B cell (primary cell): ENCODE results near the gene MGMT. TPM values are rescaled to one million over a fixed set of nuclear protein-coding genes. Genes with fewer than 3 reads are reported as not detected.

Experiments used
- ATAC-seq: fragments of 200-7000 bp; cut with Tn5 transposase; one replicate; pipeline ENCODE4 v1.10.0; 2021; ENCODE audit warnings: low read depth, mild to moderate bottlenecking, moderate number of reproducible peaks, moderate library complexity
- CTCF ChIA-PET: fragments of 350-600 bp; sonication (Branson Sonifier 250); formaldehyde crosslinking; loops from one replicate; lab custom pipeline; 2021; ENCODE audit warnings: antibody characterized with exemption, inconsistent platforms; lab: Charles Lee
- POLR2A ChIA-PET: fragments of 350-600 bp; sonication (Branson Sonifier 250); formaldehyde crosslinking; loops from one replicate; lab custom pipeline; 2021; ENCODE audit warnings: antibody characterized with exemption; lab: Charles Lee
- DNase-seq: peaks from one replicate; pipeline ENCODE4 v3.0.0; 2013
- H2AFZ ChIP-seq: 2 replicates; pipeline ENCODE4 v1.6.1; 2012; ENCODE audit warnings: mild to moderate bottlenecking, low read depth, low read length; ENCODE audit not compliant: insufficient read depth, poor library complexity, severe bottlenecking
- H3K27ac ChIP-seq, 2 donors: 1 replicate in 1 of 2; 2 replicates in 1 of 2; pipeline ENCODE4 v1.5.1; 2012 to 2013; ENCODE audit warnings: low read length in 2 of 2, mild to moderate bottlenecking in 2 of 2, moderate library complexity in 1 of 2
- H3K27me3 ChIP-seq, 4 experiments: fragments of 200-600 bp in 1 of 4; sonication (generic) in 1 of 4; replicated peaks in 1 of 4; 1 replicate in 2 of 4; 2 replicates in 2 of 4; pipeline versions ENCODE4 v1.6.1 to v1.7.0; 2013 to 2016; ENCODE audit warnings: low read length in 3 of 4, mild to moderate bottlenecking in 2 of 4, mixed read lengths in 1 of 4, moderate library complexity in 1 of 4; ENCODE audit not compliant: insufficient read depth in 4 of 4, control insufficient read depth in 3 of 4; ENCODE audit errors: control extremely low read depth in 1 of 4
- H3K36me3 ChIP-seq, 2 experiments: replicated peaks in 1 of 2; 1 replicate in 1 of 2; 2 replicates in 1 of 2; pipeline versions ENCODE4 v1.6.1 to v1.7.1; 2013; ENCODE audit warnings: low read length in 1 of 2; ENCODE audit not compliant: insufficient read depth in 2 of 2, control insufficient read depth in 1 of 2; ENCODE audit errors: control extremely low read depth in 1 of 2, extremely low read depth in 1 of 2
- H3K4me1 ChIP-seq, 2 donors: fragments of 200-600 bp in 1 of 2; sonication (generic) in 1 of 2; 1 replicate in 1 of 2; 2 replicates in 1 of 2; pipeline versions ENCODE4 v1.5.1 to v1.6.1; 2013 to 2017; ENCODE audit warnings: low read length in 2 of 2; ENCODE audit not compliant: control insufficient read depth in 2 of 2, insufficient read depth in 2 of 2
- H3K4me2 ChIP-seq: replicated peaks from 2 replicates; pipeline ENCODE3; 2012; ENCODE audit warnings: mild to moderate bottlenecking, low read depth, low read length; ENCODE audit not compliant: poor library complexity, severe bottlenecking
- H3K4me3 ChIP-seq, 5 experiments: fragments of 200-600 bp in 1 of 5; sonication (generic) in 1 of 5; 1 replicate in 3 of 5; 2 replicates in 2 of 5; pipeline versions ENCODE4 v1.5.1 to v1.7.0; 2011 to 2016; ENCODE audit warnings: low read length in 4 of 5, mild to moderate bottlenecking in 4 of 5, low read depth in 2 of 5, control low read depth in 1 of 5, moderate library complexity in 1 of 5; ENCODE audit not compliant: insufficient read depth in 1 of 5; ENCODE audit errors: control extremely low read depth in 1 of 5, extremely low read depth in 1 of 5
- H3K79me2 ChIP-seq: fragments of 200-600 bp; sonication (generic); one replicate; pipeline ENCODE4 v1.6.0; 2016; ENCODE audit warnings: low read length; ENCODE audit not compliant: control insufficient read depth, insufficient read depth
- H3K9ac ChIP-seq: fragments of 200-600 bp; sonication (generic); 2 replicates; pipeline ENCODE4 v1.6.1; 2017; ENCODE audit warnings: mild to moderate bottlenecking, low read length, moderate library complexity
- H3K9me3 ChIP-seq, 3 donors: one replicate each; pipeline versions ENCODE4 v1.6.1 to v1.7.1; 2013; ENCODE audit warnings: low read length in 2 of 3; ENCODE audit not compliant: control insufficient read depth in 2 of 3, insufficient read depth in 1 of 3; ENCODE audit errors: control extremely low read depth in 1 of 3
- H4K20me1 ChIP-seq: 2 replicates; pipeline ENCODE4 v1.6.0; 2012; ENCODE audit warnings: mild to moderate bottlenecking, low read length; ENCODE audit not compliant: insufficient read depth, control insufficient read depth, poor library complexity, severe bottlenecking
- H3K27ac Mint-ChIP-seq: one replicate; pipeline ENCODE4 v1.8.0; 2021; ENCODE audit warnings: mixed read lengths
- H3K27me3 Mint-ChIP-seq: one replicate; pipeline ENCODE4 v1.8.0; 2021; ENCODE audit warnings: mixed read lengths
- H3K4me1 Mint-ChIP-seq: one replicate; pipeline ENCODE4 v1.8.0; 2021; ENCODE audit warnings: mixed read lengths
- H3K4me3 Mint-ChIP-seq: one replicate; pipeline ENCODE4 v1.8.0; 2021; ENCODE audit warnings: mixed read lengths
- H3K9me3 Mint-ChIP-seq: one replicate; pipeline ENCODE4 v1.8.0; 2022; ENCODE audit warnings: mixed read lengths; ENCODE audit not compliant: insufficient read depth
- CTCF ChIP-seq: fragments of 200-600 bp; IDR thresholded peaks from one replicate; pipeline ENCODE4 v1.8.0; 2022; ENCODE audit warnings: antibody characterized with exemption, mild to moderate bottlenecking
- EZH2 ChIP-seq: IDR thresholded peaks from 2 replicates; pipeline ENCODE4 v1.6.1; 2012; ENCODE audit warnings: borderline replicate concordance, low read depth, mild to moderate bottlenecking, moderate library complexity, low read length; ENCODE audit not compliant: insufficient read depth, poor library complexity, severe bottlenecking
- whole genome bisulfite sequencing: methylation state at CpG from one replicate; pipeline ENCODE4 v1.1.5; 2013; ENCODE audit warnings: missing lambda C conversion rate; ENCODE audit not compliant: insufficient coverage; 5-methylcytosine and 5-hydroxymethylcytosine counted together
- intact Hi-C: fragments of 100-400 bp; cut with micrococcal nuclease; formaldehyde crosslinking; loops from one replicate; pipeline ENCODE4 v1.10.0; 2022
- polyA plus RNA-seq: library from polyadenylated mRNA; depleted of rRNA; stranded (reverse); fragments of >200 nt; gene quantifications from 2 replicates; pipeline ENCODE4 v1.2.3, GENCODE V29; 2012
- total RNA-seq, 2 donors: library from RNA; stranded (reverse); fragments of 120-200 nt in 1 of 2; gene quantifications; 1 replicate in 1 of 2; 2 replicates in 1 of 2; pipeline versions ENCODE4 v1.2.3 to v1.2.4, GENCODE V29; 2013 to 2022

The MGMT gene
- total and polyA plus RNA-seq, 2 donors (not counting 1 experiment from before 2014, with no cell fraction given) = 16.6 to 87.7 TPM

GRCh38 chr10:129448539-129448938 lies 18.5 kb upstream of the MGMT start:
- H3K4me3 Mint-ChIP-seq = no peak overlapping the region
- POLR2A ChIA-PET = no interaction called here

GRCh38 chr10:129449893-129450292 lies 17.1 kb upstream of the MGMT start:
- no CpG with 5 or more reads among the region's 2 CpGs for WGBS
- ATAC-seq (no peak), DNase-seq (no peak)
- H3K27me3 ChIP-seq = peaks cover 0 to 3% (median 0%) of the 10 kb centered on the region in 4 experiments
- H3K9me3 ChIP-seq = peaks cover 0 to 3% (median 0%) of the 10 kb centered on the region in 3 donors
- Mint-ChIP-seq H3K4me1 (no peaks in the 10 kb centered on the region), H3K9me3 (peaks cover 2% of the 10 kb centered on the region), H3K27ac (no peak overlapping the region), H3K27me3 (peaks cover 10% of the 10 kb centered on the region), H3K4me3 (no peak overlapping the region)
- no peaks in the 10 kb centered on the region for H4K20me1 ChIP-seq
- ChIA-PET POLR2A (no interaction called here), CTCF (no interaction called here)
- H3K9ac ChIP-seq = no peak overlapping the region
- H2AFZ ChIP-seq = no peak overlapping the region
- no peaks in the 10 kb centered on the region for H3K79me2 ChIP-seq
- intact Hi-C loops = no loop called here
- TF ChIP-seq CTCF (no peak), EZH2 (no peak)
- H3K4me2 ChIP-seq = no peak overlapping the region
- H3K4me1 ChIP-seq = no peaks in the 10 kb centered on the region
- H3K4me3 ChIP-seq = no peak overlapping the region
- no peak overlapping the region for H3K27ac ChIP-seq
- no peaks in the 10 kb centered on the region for H3K36me3 ChIP-seq

More at GRCh38 chr10:129448539-129448938, 18.5 kb upstream of the MGMT start:
- Histone ChIP-seq H3K4me3 (no peak overlapping the region), H3K27me3 (no peaks in the 10 kb centered on the region), H3K9ac (no peak overlapping the region), H4K20me1 (no peaks in the 10 kb centered on the region), H3K9me3 (peaks cover 0 to 3% (median 0%) of the 10 kb centered on the region in 3 donors), H3K79me2 (no peaks in the 10 kb centered on the region), H3K4me2 (no peak overlapping the region), H3K36me3 (no peaks in the 10 kb centered on the region), H3K4me1 (no peaks in the 10 kb centered on the region), H2AFZ (no peak overlapping the region), H3K27ac (no peak overlapping the region)
- 96% methylated on average over 3 of the region's 5 CpGs for WGBS
- Mint-ChIP-seq H3K9me3 (peaks cover 2% of the 10 kb centered on the region), H3K27ac (no peak overlapping the region), H3K27me3 (peaks cover 11% of the 10 kb centered on the region), H3K4me1 (no peaks in the 10 kb centered on the region)
- intact Hi-C loops = no loop called here
- CTCF ChIA-PET = no interaction called here
- DNase-seq (no peak), ATAC-seq (no peak)
- TF ChIP-seq EZH2 (no peak), CTCF (no peak)
